HEK293 (cell line): ENCODE results near the gene PDSS2.

Source experiments
- CTCF ChIA-PET: fragments of 350-600 bp; formaldehyde crosslinking; extraction: SDS; loops from one replicate; lab custom pipeline; 2021; ENCODE audit warnings: antibody characterized with exemption; lab: Yijun Ruan, JAX
- POLR2A ChIA-PET: fragments of 300-600 bp; formaldehyde crosslinking; extraction: SDS; loops from one replicate; lab custom pipeline; 2020; ENCODE audit warnings: antibody characterized with exemption, inconsistent platforms; lab: Yijun Ruan, JAX
- H3K27ac ChIP-seq: fragments of 200-500 bp; sonication (Bioruptor generic); 2 replicates; pipeline ENCODE4 v1.5.1; 2014; ENCODE audit warnings: low read depth, low read length, control low read depth, inconsistent platforms; ENCODE audit errors: extremely low read depth
- H3K36me3 ChIP-seq, 2 experiments: fragments of 200-500 bp in 1 of 2; sonication (Bioruptor generic) in 1 of 2; 1 replicate in 1 of 2; 2 replicates in 1 of 2; pipeline ENCODE4 v1.5.1; 2014 to 2017; ENCODE audit warnings: inconsistent platforms in 2 of 2, low read length in 2 of 2; ENCODE audit not compliant: control insufficient read depth in 2 of 2, insufficient read depth in 1 of 2
- H3K4me1 ChIP-seq: fragments of 200-500 bp; sonication (Bioruptor generic); 2 replicates; pipeline ENCODE4 v1.5.1; 2014; ENCODE audit warnings: mild to moderate bottlenecking, low read length, inconsistent platforms; ENCODE audit not compliant: control insufficient read depth, insufficient read depth
- H3K4me3 ChIP-seq: 2 replicates; pipeline ENCODE4 v1.5.1; 2011; ENCODE audit warnings: low read depth, mild to moderate bottlenecking, control low read depth, low read length, moderate library complexity
- H3K9me3 ChIP-seq: fragments of 200-500 bp; sonication (Bioruptor generic); 2 replicates; pipeline ENCODE4 v1.5.1; 2014; ENCODE audit warnings: low read depth, low read length, inconsistent platforms; ENCODE audit not compliant: control insufficient read depth, insufficient read depth
- BCL11B ChIP-seq: fragments of 450-650 bp; formaldehyde crosslinking; IDR thresholded peaks from 2 replicates; pipeline ENCODE4 v1.5.1; 2016; ENCODE audit warnings: low read depth, missing biosample characterization, missing genetic modification characterization
- GLI2 ChIP-seq: fragments of 450-650 bp; formaldehyde crosslinking; IDR thresholded peaks from 2 replicates; pipeline ENCODE4; 2017; ENCODE audit warnings: missing biosample characterization, missing genetic modification characterization, low read depth, borderline replicate concordance
- HOXC10 ChIP-seq: sonication (generic); formaldehyde crosslinking; IDR thresholded peaks from 2 replicates; pipeline ENCODE4 v1.8.1; 2023; ENCODE audit warnings: mild to moderate bottlenecking, missing genetic modification reagents
- MYNN ChIP-seq: fragments of 450-650 bp; formaldehyde crosslinking; IDR thresholded peaks from 2 replicates; pipeline ENCODE4 v1.5.1; 2016; ENCODE audit warnings: missing biosample characterization, missing genetic modification characterization, borderline replicate concordance
- PRDM1 ChIP-seq: fragments of 450-650 bp; formaldehyde crosslinking; IDR thresholded peaks from 2 replicates; pipeline ENCODE4; 2016; ENCODE audit warnings: missing biosample characterization, missing genetic modification characterization
- PRDM4 ChIP-seq: fragments of 450-650 bp; formaldehyde crosslinking; IDR thresholded peaks from 2 replicates; pipeline ENCODE4 v1.5.1; 2017; ENCODE audit warnings: missing biosample characterization, missing genetic modification characterization
- REPIN1 ChIP-seq: fragments of 450-650 bp; formaldehyde crosslinking; IDR thresholded peaks from 2 replicates; pipeline ENCODE4 v1.5.1; 2017; ENCODE audit warnings: missing biosample characterization, missing genetic modification characterization, low read depth
- SALL2 ChIP-seq: fragments of 450-650 bp; formaldehyde crosslinking; IDR thresholded peaks from 2 replicates; pipeline ENCODE4 v1.5.0; 2017; ENCODE audit warnings: missing biosample characterization, mild to moderate bottlenecking, missing genetic modification characterization, borderline replicate concordance
- SCRT2 ChIP-seq: fragments of 450-650 bp; formaldehyde crosslinking; IDR thresholded peaks from 2 replicates; pipeline ENCODE4 v1.5.1; 2016; ENCODE audit warnings: missing biosample characterization, missing genetic modification characterization
- WT1 ChIP-seq: fragments of 450-650 bp; formaldehyde crosslinking; IDR thresholded peaks from 2 replicates; pipeline ENCODE4 v1.5.1; 2016; ENCODE audit warnings: missing biosample characterization, missing genetic modification characterization
- ZNF121 ChIP-seq: fragments of 450-650 bp; formaldehyde crosslinking; IDR thresholded peaks from 2 replicates; pipeline ENCODE4 v1.5.1; 2016; ENCODE audit warnings: missing biosample characterization, missing genetic modification characterization
- ZNF202 ChIP-seq: fragments of 450-650 bp; formaldehyde crosslinking; IDR thresholded peaks from 2 replicates; pipeline ENCODE4 v1.5.1; 2016; ENCODE audit warnings: missing biosample characterization, missing genetic modification characterization, borderline replicate concordance
- ZNF501 ChIP-seq: fragments of 450-650 bp; formaldehyde crosslinking; IDR thresholded peaks from 2 replicates; pipeline ENCODE4 v1.5.1; 2016; ENCODE audit warnings: missing biosample characterization, missing genetic modification characterization
- ZNF530 ChIP-seq: fragments of 450-650 bp; formaldehyde crosslinking; IDR thresholded peaks from 2 replicates; pipeline ENCODE4 v1.5.1; 2016; ENCODE audit warnings: low read depth, missing biosample characterization, missing genetic modification characterization
- ZNF596 ChIP-seq: fragments of 450-650 bp; IDR thresholded peaks from 2 replicates; pipeline ENCODE4 v1.5.0; 2018; ENCODE audit warnings: missing biosample characterization, mild to moderate bottlenecking, missing genetic modification characterization, moderate library complexity
- ZNF621 ChIP-seq: fragments of 450-650 bp; formaldehyde crosslinking; IDR thresholded peaks from 2 replicates; pipeline ENCODE4 v1.5.1; 2017; ENCODE audit warnings: missing biosample characterization, missing genetic modification characterization
- ZNF624 ChIP-seq: fragments of 450-650 bp; formaldehyde crosslinking; IDR thresholded peaks from 2 replicates; pipeline ENCODE4 v1.5.1; 2017; ENCODE audit warnings: missing biosample characterization, missing genetic modification characterization
- ZNF626 ChIP-seq: fragments of 450-650 bp; sonication (Bioruptor Pico); formaldehyde crosslinking; IDR thresholded peaks from 2 replicates; pipeline ENCODE4 v1.5.1; 2018; ENCODE audit warnings: missing biosample characterization, missing genetic modification characterization, inconsistent platforms
- ZNF654 ChIP-seq: fragments of 450-650 bp; formaldehyde crosslinking; IDR thresholded peaks from 2 replicates; pipeline ENCODE4 v1.5.1; 2016; ENCODE audit warnings: low read depth, missing biosample characterization, missing genetic modification characterization
- ZNF658 ChIP-seq: fragments of 450-650 bp; formaldehyde crosslinking; IDR thresholded peaks from 2 replicates; pipeline ENCODE4; 2016; ENCODE audit warnings: missing biosample characterization, missing genetic modification characterization
- TF ChIP-seq, protein P1 (sequence below): fragments of 450-650 bp; formaldehyde crosslinking; IDR thresholded peaks from 2 replicates; pipeline ENCODE4 v1.5.1; 2016; ENCODE audit warnings: missing biosample characterization, missing genetic modification characterization

PDSS2 gene

DNA sequence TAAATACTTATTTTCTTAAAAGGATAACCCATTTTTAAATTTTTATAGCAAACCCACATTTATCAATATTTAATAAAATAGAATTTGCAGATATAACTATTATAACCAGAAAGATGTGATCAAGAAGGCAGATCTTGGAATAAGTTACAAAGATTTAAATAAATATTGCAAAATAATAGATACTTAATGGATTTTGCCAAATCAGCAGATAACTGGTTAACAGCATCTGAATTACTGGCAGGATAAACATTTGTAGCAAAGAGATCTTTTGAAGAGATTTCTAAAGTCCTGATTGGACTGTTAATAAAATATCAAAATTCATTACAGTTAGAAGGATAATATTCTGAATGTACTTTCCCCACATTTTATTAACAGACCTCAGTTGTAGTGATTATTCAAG is 144.2 kb downstream of the PDSS2 start:
- CTCF ChIA-PET: interaction anchor here (1.7 kb wide), 1 partner anchor 31 kb away, joined by 4 read pairs; no protein-coding TSS in a partner anchor
- POLR2A ChIA-PET: no interaction called here

GRCh38 chr6:107314531-107314939 is 144.8 kb downstream of the PDSS2 start:
- Histone ChIP-seq H3K4me3 (no peak overlapping the region), H3K36me3 (no peaks in the 10 kb centered on the region), H3K9me3 (no peaks in the 10 kb centered on the region), H3K4me1 (peaks cover 2% of the 10 kb centered on the region; the same call in 1 of the 2 replicates), H3K27ac (no peak overlapping the region)
- CTCF ChIA-PET: interaction anchor here (0.5 to 0.6 kb wide), 2 partner anchors 125 to 415 kb away, joined by 3 read pairs; no protein-coding TSS in a partner anchor
- POLR2A ChIA-PET: no interaction called here
- TF ChIP-seq HOXC10 (CRISPR knock-in tag): no peak

More for the DNA sequence above, 144.2 kb downstream of the PDSS2 start:
- Histone ChIP-seq H3K36me3 (no peaks in the 10 kb centered on the region), H3K27ac (no peak overlapping the region), H3K9me3 (no peaks in the 10 kb centered on the region), H3K4me1 (peaks cover 5% of the 10 kb centered on the region; the same call in 1 of the 2 replicates), H3K4me3 (no peak overlapping the region)
- TF ChIP-seq REPIN1 (tag by site-specific recombination) (no peak), PRDM1 (no peak), ZNF658 (tag by site-specific recombination) (no peak), ZNF121 (tag by site-specific recombination) (no peak)

DNA sequence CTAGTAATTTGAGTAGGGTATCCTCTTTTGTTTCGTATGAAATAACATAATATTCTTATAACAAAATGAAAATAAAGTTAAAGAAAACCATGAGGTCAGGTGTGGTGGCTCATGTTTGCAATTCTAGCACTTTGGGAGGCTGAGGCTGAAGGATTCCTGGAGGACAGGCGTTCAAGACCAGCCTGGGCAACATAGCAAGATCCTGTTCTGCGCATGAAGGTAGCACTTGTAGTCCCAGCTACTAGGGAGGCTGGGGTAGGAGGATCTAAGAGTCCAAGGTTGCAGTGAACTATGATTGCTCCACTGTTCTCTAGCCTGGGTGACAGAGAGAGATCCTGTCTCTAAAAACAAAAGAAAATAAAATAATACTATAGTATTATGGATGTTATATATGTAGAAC is 145.6 kb downstream of the PDSS2 start:
- Histone ChIP-seq H3K27ac (no peak overlapping the region), H3K36me3 (no peaks in the 10 kb centered on the region), H3K4me1 (no peaks in the 10 kb centered on the region), H3K9me3 (no peaks in the 10 kb centered on the region), H3K4me3 (no peak overlapping the region)
- TF ChIP-seq PRDM4 (tag by site-specific recombination) (no peak), ZNF501 (tag by site-specific recombination) (no peak), SCRT2 (tag by site-specific recombination) (no peak)
- ChIA-PET POLR2A (no interaction called here), CTCF (interaction anchor here (0.5 to 0.6 kb wide), 3 partner anchors 124 to 700 kb away, joined by 3 read pairs; no protein-coding TSS in a partner anchor)

DNA sequence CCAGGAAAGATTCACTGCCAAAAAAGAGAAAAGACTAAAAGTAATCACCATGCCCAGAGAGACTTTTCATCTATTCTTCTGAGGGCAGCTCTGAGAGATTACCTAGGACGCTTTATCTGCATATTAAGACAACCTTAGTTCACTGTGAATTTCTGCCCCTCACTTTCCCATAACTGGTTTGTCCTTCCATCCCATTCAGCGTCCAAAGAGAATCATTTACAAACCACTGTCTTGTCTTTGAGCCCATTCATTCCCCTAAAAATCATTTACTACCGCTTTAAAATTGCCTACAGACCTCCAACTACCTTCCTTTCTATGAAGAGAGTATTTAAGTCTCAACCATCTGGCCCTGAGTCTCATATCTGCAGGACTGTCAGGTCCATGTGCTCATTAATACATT is 149.0 kb downstream of the PDSS2 start:
- TF ChIP-seq ZNF621: no peak
- peak; percentile 96 for TF ChIP-seq ZNF530
- no peak overlapping the region for H3K27ac ChIP-seq
- H3K4me1 ChIP-seq: no peaks in the 10 kb centered on the region
- no peaks in the 10 kb centered on the region for H3K36me3 ChIP-seq
- H3K4me3 ChIP-seq: no peak overlapping the region
- H3K9me3 ChIP-seq: no peaks in the 10 kb centered on the region
- CTCF ChIA-PET: interaction anchor here (0.6 kb wide), 2 partner anchors 39 to 92 kb away, joined by 3 read pairs; no protein-coding TSS in a partner anchor
- POLR2A ChIA-PET: no interaction called here

DNA sequence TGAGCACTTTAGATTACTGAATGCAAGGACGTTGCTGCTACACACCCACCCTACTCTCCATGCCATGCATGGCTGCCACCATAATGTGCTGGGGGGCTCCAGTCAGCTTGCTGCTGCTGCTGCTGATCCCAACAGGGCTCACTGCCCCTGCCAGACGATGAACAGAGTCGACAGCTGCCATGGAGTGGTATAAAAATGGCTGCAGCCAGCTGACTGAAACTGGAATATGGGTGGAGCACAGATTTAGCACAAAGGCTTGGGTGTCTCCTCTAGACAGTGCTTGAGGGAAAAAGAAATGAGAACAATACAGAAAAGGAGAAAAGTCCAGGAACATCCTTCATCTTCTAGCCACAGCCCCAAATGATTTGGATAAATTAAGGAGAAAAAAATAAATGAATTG is 150.7 kb downstream of the PDSS2 start:
- H3K27ac ChIP-seq: no peak overlapping the region
- no peaks in the 10 kb centered on the region for H3K36me3 ChIP-seq
- ChIA-PET POLR2A (no interaction called here), CTCF (interaction anchor here (1.6 kb wide), 1 partner anchor 10 kb away, joined by 7 read pairs; no protein-coding TSS in a partner anchor)
- no peaks in the 10 kb centered on the region for H3K4me1 ChIP-seq
- H3K9me3 ChIP-seq: no peaks in the 10 kb centered on the region
- H3K4me3 ChIP-seq: no peak overlapping the region
- TF ChIP-seq WT1 (no peak), ZNF596 (no peak), MYNN (tag by site-specific recombination) (no peak), ZNF202 (tag by site-specific recombination) (no peak), BCL11B (no peak), SALL2 (tag by site-specific recombination) (no peak), ZNF654 (no peak), GLI2 (tag by site-specific recombination) (no peak), ZNF626 (tag by site-specific recombination) (no peak), ZNF624 (no peak)
- TF ChIP-seq, protein P1, sequence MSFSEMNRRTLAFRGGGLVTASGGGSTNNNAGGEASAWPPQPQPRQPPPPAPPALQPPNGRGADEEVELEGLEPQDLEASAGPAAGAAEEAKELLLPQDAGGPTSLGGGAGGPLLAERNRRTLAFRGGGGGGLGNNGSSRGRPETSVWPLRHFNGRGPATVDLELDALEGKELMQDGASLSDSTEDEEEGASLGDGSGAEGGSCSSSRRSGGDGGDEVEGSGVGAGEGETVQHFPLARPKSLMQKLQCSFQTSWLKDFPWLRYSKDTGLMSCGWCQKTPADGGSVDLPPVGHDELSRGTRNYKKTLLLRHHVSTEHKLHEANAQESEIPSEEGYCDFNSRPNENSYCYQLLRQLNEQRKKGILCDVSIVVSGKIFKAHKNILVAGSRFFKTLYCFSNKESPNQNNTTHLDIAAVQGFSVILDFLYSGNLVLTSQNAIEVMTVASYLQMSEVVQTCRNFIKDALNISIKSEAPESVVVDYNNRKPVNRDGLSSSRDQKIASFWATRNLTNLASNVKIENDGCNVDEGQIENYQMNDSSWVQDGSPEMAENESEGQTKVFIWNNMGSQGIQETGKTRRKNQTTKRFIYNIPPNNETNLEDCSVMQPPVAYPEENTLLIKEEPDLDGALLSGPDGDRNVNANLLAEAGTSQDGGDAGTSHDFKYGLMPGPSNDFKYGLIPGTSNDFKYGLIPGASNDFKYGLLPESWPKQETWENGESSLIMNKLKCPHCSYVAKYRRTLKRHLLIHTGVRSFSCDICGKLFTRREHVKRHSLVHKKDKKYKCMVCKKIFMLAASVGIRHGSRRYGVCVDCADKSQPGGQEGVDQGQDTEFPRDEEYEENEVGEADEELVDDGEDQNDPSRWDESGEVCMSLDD (tag by site-specific recombination): no peak
